SK-N-SH (cell line): Measurements from ENCODE around the gene SERTAD4. TPM values are rescaled to one million over a fixed set of nuclear protein-coding genes. Genes with fewer than 3 reads are reported as not detected.

Source experiments
- CTCF ChIA-PET: fragments of 300-600, 350-600 bp; formaldehyde crosslinking; extraction: SDS; loops from one replicate; lab custom pipeline; 2021; lab: Yijun Ruan, JAX
- POLR2A ChIA-PET: fragments of 350-600 bp; sonication (Branson Sonifier 250); formaldehyde crosslinking; extraction: SDS; loops from one replicate; lab custom pipeline; 2020; ENCODE audit warnings: antibody characterized with exemption, inconsistent platforms; lab: Yijun Ruan, JAX
- DNase-seq: peaks from one replicate; pipeline ENCODE4 v3.0.0; 2012
- H2AFZ ChIP-seq: fragments of 200-600 bp; sonication (generic); 2 replicates; pipeline ENCODE4 v1.8.1; 2016; ENCODE audit warnings: antibody characterized with exemption, mild to moderate bottlenecking, low read depth
- H3F3A ChIP-seq: fragments of 200-600 bp; sonication (generic); replicated peaks from 2 replicates; pipeline ENCODE3; 2016; ENCODE audit warnings: antibody characterized with exemption, mild to moderate bottlenecking; ENCODE audit not compliant: insufficient read depth
- H3K27ac ChIP-seq, 2 experiments: fragments of 200-500 bp in 1 of 2; fragments of 200-600 bp in 1 of 2; sonication (Bioruptor generic) in 1 of 2; sonication (generic), shearing (Covaris generic) in 1 of 2; 2 replicates each; pipeline versions ENCODE4 v1.5.1 to v1.6.1; 2014 to 2016; ENCODE audit warnings: low read depth in 2 of 2, inconsistent platforms in 1 of 2, low read length in 1 of 2, mild to moderate bottlenecking in 1 of 2, mixed read lengths in 1 of 2
- H3K27me3 ChIP-seq: fragments of 200-600 bp; sonication (generic), shearing (Covaris generic); 2 replicates; pipeline ENCODE4 v1.6.1; 2016; ENCODE audit warnings: mixed run types; ENCODE audit not compliant: insufficient read depth
- H3K36me3 ChIP-seq, 2 experiments: fragments of 200-500 bp in 1 of 2; fragments of 200-600 bp in 1 of 2; sonication (Bioruptor generic) in 1 of 2; sonication (generic) in 1 of 2; replicated peaks in 1 of 2; 2 replicates each; pipeline versions ENCODE3 to v1.5.1; 2014 to 2016; ENCODE audit warnings: low read length in 1 of 2, mild to moderate bottlenecking in 1 of 2; ENCODE audit not compliant: insufficient read depth in 2 of 2, control insufficient read depth in 1 of 2
- H3K4me1 ChIP-seq, 2 experiments: fragments of 200-500 bp in 1 of 2; fragments of 200-600 bp in 1 of 2; sonication (Bioruptor generic) in 1 of 2; sonication (generic), shearing (Covaris generic) in 1 of 2; 2 replicates each; pipeline versions ENCODE4 v1.5.1 to v1.6.1; 2014 to 2016; ENCODE audit warnings: low read depth in 1 of 2, low read length in 1 of 2, mixed run types in 1 of 2; ENCODE audit not compliant: insufficient read depth in 2 of 2, control insufficient read depth in 1 of 2
- H3K4me2 ChIP-seq: fragments of 200-600 bp; sonication (generic), shearing (Covaris generic); 2 replicates; pipeline ENCODE4 v1.6.1; 2017; ENCODE audit warnings: mixed run types
- H3K4me3 ChIP-seq, 2 experiments: fragments of 200-500 bp in 1 of 2; fragments of 200-600 bp in 1 of 2; sonication (Bioruptor generic) in 1 of 2; sonication (generic), shearing (Covaris generic) in 1 of 2; 2 replicates each; pipeline versions ENCODE4 v1.5.1 to v1.8.1; 2014 to 2016; ENCODE audit warnings: low read depth in 2 of 2, inconsistent platforms in 1 of 2, low read length in 1 of 2, mild to moderate bottlenecking in 1 of 2, mixed read lengths in 1 of 2, moderate library complexity in 1 of 2
- H3K79me2 ChIP-seq: fragments of 200-600 bp; sonication (generic); 2 replicates; pipeline ENCODE4 v1.8.1; 2017; ENCODE audit warnings: mild to moderate bottlenecking; ENCODE audit not compliant: insufficient read depth
- H3K9ac ChIP-seq: fragments of 200-600 bp; sonication (generic); 2 replicates; pipeline ENCODE4 v1.6.1; 2017; ENCODE audit warnings: mixed run types
- H3K9me2 ChIP-seq: fragments of 200-600 bp; sonication (generic); 2 replicates; pipeline ENCODE4 v1.6.1; 2017; ENCODE audit warnings: mixed run types
- H3K9me3 ChIP-seq: fragments of 200-600 bp; sonication (generic); 2 replicates; pipeline ENCODE4 v1.6.1; 2017; ENCODE audit warnings: mixed run types, mild to moderate bottlenecking, moderate library complexity
- H4K20me1 ChIP-seq: fragments of 200-600 bp; sonication (generic); 2 replicates; pipeline ENCODE4 v1.6.1; 2017; ENCODE audit warnings: mild to moderate bottlenecking, mixed run types; ENCODE audit not compliant: insufficient read depth
- CHD2 ChIP-seq: fragments of 150-350 bp; IDR thresholded peaks from 2 replicates; pipeline ENCODE4 v1.6.1; 2018; ENCODE audit warnings: low read length; ENCODE audit not compliant: partially characterized antibody
- EP300 ChIP-seq, 2 experiments: IDR thresholded peaks; 2 replicates each; pipeline versions ENCODE4 v1.4.0 to v1.6.1; 2012; ENCODE audit warnings: borderline replicate concordance in 1 of 2, low read depth in 1 of 2, low read length in 1 of 2
- FOSL2 ChIP-seq: IDR thresholded peaks from 2 replicates; pipeline ENCODE4 v1.4.0; 2012; ENCODE audit warnings: low read depth, mild to moderate bottlenecking, moderate library complexity, borderline replicate concordance
- IRF3 ChIP-seq: fragments of 150-350 bp; IDR thresholded peaks from 2 replicates; pipeline ENCODE4 v1.6.1; 2016; ENCODE audit warnings: mild to moderate bottlenecking, low read depth, low read length
- JUND ChIP-seq: IDR thresholded peaks from 2 replicates; pipeline ENCODE4 v1.4.0; 2012
- MAX ChIP-seq: IDR thresholded peaks from 2 replicates; pipeline ENCODE4 v1.4.0; 2012; ENCODE audit warnings: low read depth
- MEF2A ChIP-seq: IDR thresholded peaks from 2 replicates; pipeline ENCODE4 v1.4.0; 2012; ENCODE audit warnings: low read depth, borderline replicate concordance
- NFIC ChIP-seq: IDR thresholded peaks from 2 replicates; pipeline ENCODE4 v1.4.0; 2012; ENCODE audit warnings: borderline replicate concordance
- POLR2AphosphoS5 ChIP-seq: IDR thresholded peaks from 2 replicates; pipeline ENCODE4 v1.6.1; 2012; ENCODE audit warnings: low read depth, low read length
- RCOR1 ChIP-seq: fragments of 150-350 bp; IDR thresholded peaks from 2 replicates; pipeline ENCODE4 v1.6.1; 2017; ENCODE audit warnings: antibody characterized with exemption, low read length
- REST ChIP-seq: IDR thresholded peaks from 2 replicates; pipeline ENCODE4 v1.6.1; 2012; ENCODE audit warnings: mild to moderate bottlenecking, low read depth, low read length, moderate library complexity
- RFX5 ChIP-seq: IDR thresholded peaks from 2 replicates; pipeline ENCODE4 v1.6.1; 2012; ENCODE audit warnings: mild to moderate bottlenecking, improper control_type of control experiment, low read length
- RXRA ChIP-seq: IDR thresholded peaks from 2 replicates; pipeline ENCODE4 v1.4.0; 2012; ENCODE audit warnings: low read depth, mild to moderate bottlenecking, borderline replicate concordance
- TCF12 ChIP-seq: IDR thresholded peaks from 2 replicates; pipeline ENCODE4 v1.4.0; 2012
- TEAD4 ChIP-seq: IDR thresholded peaks from 2 replicates; pipeline ENCODE4 v1.4.0; 2012; ENCODE audit warnings: mild to moderate bottlenecking, borderline replicate concordance; ENCODE audit not compliant: insufficient read depth
- ZBTB33 ChIP-seq: IDR thresholded peaks from 2 replicates; pipeline ENCODE4 v1.4.0; 2012; ENCODE audit warnings: low read depth, borderline replicate concordance
- WGBS: methylation state at CpG from one replicate; pipeline ENCODE4 v1.1.6; 2017; ENCODE audit warnings: low lambda C conversion rate; 5-methylcytosine and 5-hydroxymethylcytosine counted together
- polyA plus RNA-seq, 3 experiments: library from polyadenylated mRNA; depleted of rRNA; stranded (reverse); fragments of >200 nt; gene quantifications; 2 replicates each; pipeline ENCODE4 v1.2.3, GENCODE V29; 2012

SERTAD4 gene
- polyA plus RNA-seq, 1 of the 3 experiments (the other 2 are of a cell fraction): 2.9 TPM

GRCh38 chr1:210233495-210234328 is 1.1 kb downstream of the SERTAD4 start:
- peak overlapping the region; percentile 65 for H3K9ac ChIP-seq
- peak overlapping the region; percentile 78 to 84 for H3K4me3 ChIP-seq
- H2AFZ ChIP-seq: peak overlapping the region; percentile 56; the same call in 1 of the 2 replicates
- H3K27me3 ChIP-seq: no peaks in the 10 kb centered on the region
- 3% methylated on average over 26 of the region's 61 CpGs for WGBS
- CTCF ChIA-PET: interaction anchor here (0.6 to 2.1 kb wide), 13 partner anchors 15 to 1029 kb away, joined by 3 to 13 read pairs (median 3); no protein-coding TSS in a partner anchor
- no peaks in the 10 kb centered on the region for H4K20me1 ChIP-seq
- H3K4me1 ChIP-seq: peaks cover 25 to 39% of the 10 kb centered on the region in 2 experiments
- TF ChIP-seq CHD2 (no peak), ZBTB33 (peak; percentile 27; the same call in 1 of the 2 replicates), RFX5 (no peak), IRF3 (no peak), POLR2AphosphoS5 (peak; percentile 33; the same call in 1 of the 2 replicates), FOSL2 (peak; percentile 82), MEF2A (peak; percentile 29; the same call in 1 of the 2 replicates), TEAD4 (peak; percentile 72), TCF12 (peak; percentile 85), JUND (peak; percentile 80), MAX (peak; percentile 35), EP300 (IDR thresholded peaks at IDR 0.05; ENCODE audit: borderline replicate concordance in 1 of 2, low read depth in 1 of 2, low read length in 1 of 2) (peak in 1 of 2 experiments; percentile 75; a peak in 3 of 4 replicates), REST (0 out of 2 replicates have a peak, but pooled peaks have one; percentile 13), NFIC (peak; percentile 81), RCOR1 (no peak), RXRA (peak; percentile 41)
- H3K36me3 ChIP-seq: peaks cover 7 to 14% of the 10 kb centered on the region in 2 experiments
- no peaks in the 10 kb centered on the region for H3K9me3 ChIP-seq
- peak overlapping the region; percentile 35 to 97 for H3K27ac ChIP-seq
- peak; percentile 80 for DNase-seq
- H3K79me2 ChIP-seq: no peaks in the 10 kb centered on the region
- peaks cover 24% of the 10 kb centered on the region for H3F3A ChIP-seq
- H3K9me2 ChIP-seq: no peaks in the 10 kb centered on the region
- H3K4me2 ChIP-seq: peak overlapping the region; percentile 93
- POLR2A ChIA-PET: interaction anchor here (1.0 to 3.0 kb wide), 4 partner anchors 17 to 75 kb away, joined by 3 to 29 read pairs (median 12); no protein-coding TSS in a partner anchor
